Measurements from ENCODE around the gene UNC45A. TPM values are rescaled to one million over a fixed set of nuclear protein-coding genes. Genes with fewer than 3 reads are reported as not detected.

UNC45A gene
- total and polyA plus RNA-seq, 2 of the 13 experiments (the other 11 are each of a cell fraction or from before 2014, with no cell fraction given): 33.8 to 39.7 TPM

- TF ChIP-seq, protein P1, sequence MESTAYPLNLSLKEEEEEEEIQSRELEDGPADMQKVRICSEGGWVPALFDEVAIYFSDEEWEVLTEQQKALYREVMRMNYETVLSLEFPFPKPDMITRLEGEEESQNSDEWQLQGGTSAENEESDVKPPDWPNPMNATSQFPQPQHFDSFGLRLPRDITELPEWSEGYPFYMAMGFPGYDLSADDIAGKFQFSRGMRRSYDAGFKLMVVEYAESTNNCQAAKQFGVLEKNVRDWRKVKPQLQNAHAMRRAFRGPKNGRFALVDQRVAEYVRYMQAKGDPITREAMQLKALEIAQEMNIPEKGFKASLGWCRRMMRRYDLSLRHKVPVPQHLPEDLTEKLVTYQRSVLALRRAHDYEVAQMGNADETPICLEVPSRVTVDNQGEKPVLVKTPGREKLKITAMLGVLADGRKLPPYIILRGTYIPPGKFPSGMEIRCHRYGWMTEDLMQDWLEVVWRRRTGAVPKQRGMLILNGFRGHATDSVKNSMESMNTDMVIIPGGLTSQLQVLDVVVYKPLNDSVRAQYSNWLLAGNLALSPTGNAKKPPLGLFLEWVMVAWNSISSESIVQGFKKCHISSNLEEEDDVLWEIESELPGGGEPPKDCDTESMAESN (CRISPR knock-in tag; conservative IDR thresholded peaks at IDR 0.05): 0 out of 2 replicates have a peak, but pooled peaks have one; percentile 46
- no peak for TF ChIP-seq GTF3A (CRISPR knock-in tag; conservative IDR thresholded peaks at IDR 0.05)
- TF ChIP-seq, protein P2, sequence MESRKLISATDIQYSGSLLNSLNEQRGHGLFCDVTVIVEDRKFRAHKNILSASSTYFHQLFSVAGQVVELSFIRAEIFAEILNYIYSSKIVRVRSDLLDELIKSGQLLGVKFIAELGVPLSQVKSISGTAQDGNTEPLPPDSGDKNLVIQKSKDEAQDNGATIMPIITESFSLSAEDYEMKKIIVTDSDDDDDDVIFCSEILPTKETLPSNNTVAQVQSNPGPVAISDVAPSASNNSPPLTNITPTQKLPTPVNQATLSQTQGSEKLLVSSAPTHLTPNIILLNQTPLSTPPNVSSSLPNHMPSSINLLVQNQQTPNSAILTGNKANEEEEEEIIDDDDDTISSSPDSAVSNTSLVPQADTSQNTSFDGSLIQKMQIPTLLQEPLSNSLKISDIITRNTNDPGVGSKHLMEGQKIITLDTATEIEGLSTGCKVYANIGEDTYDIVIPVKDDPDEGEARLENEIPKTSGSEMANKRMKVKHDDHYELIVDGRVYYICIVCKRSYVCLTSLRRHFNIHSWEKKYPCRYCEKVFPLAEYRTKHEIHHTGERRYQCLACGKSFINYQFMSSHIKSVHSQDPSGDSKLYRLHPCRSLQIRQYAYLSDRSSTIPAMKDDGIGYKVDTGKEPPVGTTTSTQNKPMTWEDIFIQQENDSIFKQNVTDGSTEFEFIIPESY (CRISPR knock-in tag; IDR thresholded peaks at IDR 0.05): no peak
- TF ChIP-seq ZNF747 (CRISPR knock-in tag; IDR thresholded peaks at IDR 0.05; ENCODE audit: borderline replicate concordance): no peak
- TF ChIP-seq, protein P3, sequence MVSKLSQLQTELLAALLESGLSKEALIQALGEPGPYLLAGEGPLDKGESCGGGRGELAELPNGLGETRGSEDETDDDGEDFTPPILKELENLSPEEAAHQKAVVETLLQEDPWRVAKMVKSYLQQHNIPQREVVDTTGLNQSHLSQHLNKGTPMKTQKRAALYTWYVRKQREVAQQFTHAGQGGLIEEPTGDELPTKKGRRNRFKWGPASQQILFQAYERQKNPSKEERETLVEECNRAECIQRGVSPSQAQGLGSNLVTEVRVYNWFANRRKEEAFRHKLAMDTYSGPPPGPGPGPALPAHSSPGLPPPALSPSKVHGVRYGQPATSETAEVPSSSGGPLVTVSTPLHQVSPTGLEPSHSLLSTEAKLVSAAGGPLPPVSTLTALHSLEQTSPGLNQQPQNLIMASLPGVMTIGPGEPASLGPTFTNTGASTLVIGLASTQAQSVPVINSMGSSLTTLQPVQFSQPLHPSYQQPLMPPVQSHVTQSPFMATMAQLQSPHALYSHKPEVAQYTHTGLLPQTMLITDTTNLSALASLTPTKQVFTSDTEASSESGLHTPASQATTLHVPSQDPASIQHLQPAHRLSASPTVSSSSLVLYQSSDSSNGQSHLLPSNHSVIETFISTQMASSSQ (IDR thresholded peaks at IDR 0.05; ENCODE audit: low read depth): no peak
- TF ChIP-seq, protein P3 (CRISPR knock-in tag; IDR thresholded peaks at IDR 0.05; ENCODE audit: borderline replicate concordance): 0 out of 2 replicates have a peak, but pooled peaks have one; percentile 30
- no peak for TF ChIP-seq U2AF2 (IDR thresholded peaks at IDR 0.05; ENCODE audit: low read depth, low read length)
- TF ChIP-seq, protein P4, sequence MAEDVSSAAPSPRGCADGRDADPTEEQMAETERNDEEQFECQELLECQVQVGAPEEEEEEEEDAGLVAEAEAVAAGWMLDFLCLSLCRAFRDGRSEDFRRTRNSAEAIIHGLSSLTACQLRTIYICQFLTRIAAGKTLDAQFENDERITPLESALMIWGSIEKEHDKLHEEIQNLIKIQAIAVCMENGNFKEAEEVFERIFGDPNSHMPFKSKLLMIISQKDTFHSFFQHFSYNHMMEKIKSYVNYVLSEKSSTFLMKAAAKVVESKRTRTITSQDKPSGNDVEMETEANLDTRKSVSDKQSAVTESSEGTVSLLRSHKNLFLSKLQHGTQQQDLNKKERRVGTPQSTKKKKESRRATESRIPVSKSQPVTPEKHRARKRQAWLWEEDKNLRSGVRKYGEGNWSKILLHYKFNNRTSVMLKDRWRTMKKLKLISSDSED (CRISPR knock-in tag; IDR thresholded peaks at IDR 0.05): no peak
- no peak for TF ChIP-seq ZNF562 (CRISPR knock-in tag; IDR thresholded peaks at IDR 0.05; ENCODE audit: borderline replicate concordance)
- TF ChIP-seq ZNF362 (CRISPR knock-in tag; IDR thresholded peaks at IDR 0.05; ENCODE audit: borderline replicate concordance): no peak
- no peak for TF ChIP-seq ZNF432 (CRISPR knock-in tag; IDR thresholded peaks at IDR 0.05; ENCODE audit: borderline replicate concordance)
- TF ChIP-seq ZNF512 (CRISPR knock-in tag; IDR thresholded peaks at IDR 0.05): no peak
- TF ChIP-seq SMAD9 (CRISPR knock-in tag; IDR thresholded peaks at IDR 0.05): 0 out of 2 replicates have a peak, but pooled peaks have one; percentile 46
- TF ChIP-seq ZNF570 (CRISPR knock-in tag; IDR thresholded peaks at IDR 0.05; ENCODE audit: borderline replicate concordance): no peak
- 0 out of 2 replicates have a peak, but pooled peaks have one; percentile 30 for TF ChIP-seq BHLHE40 (IDR thresholded peaks at IDR 0.05; ENCODE audit: low read length)
Measured at GRCh38 chr15:90934949-90935751, at the start of gene UNC45A (continued).

Measured in HepG2 (cell line).